Cardiac muscle cell (in vitro differentiated cells and primary cell): Measurements from ENCODE around the gene ARHGEF10L. TPM values are rescaled to one million over a fixed set of nuclear protein-coding genes. Genes with fewer than 3 reads are reported as not detected.

Experiments
- DNase-seq, 2 donors: peaks; one replicate each; pipeline versions ENCODE4 v3.0.0 to v3.0.0-alpha.2; 2010 to 2017; ENCODE audit warnings: low read depth in 1 of 2, low spot score in 1 of 2
- H3K27ac ChIP-seq: fragments of 200-600 bp; sonication (generic); 2 replicates; pipeline ENCODE4 v1.5.1; 2016
- H3K27me3 ChIP-seq: fragments of 200-600 bp; sonication (generic); 2 replicates; pipeline ENCODE4 v1.6.0; 2016; ENCODE audit warnings: control low read depth
- H3K36me3 ChIP-seq: fragments of 200-600 bp; sonication (generic); 2 replicates; pipeline ENCODE4 v1.5.1; 2016; ENCODE audit warnings: control low read depth
- H3K4me1 ChIP-seq: fragments of 200-600 bp; sonication (generic); 2 replicates; pipeline ENCODE4 v1.8.1; 2017; ENCODE audit warnings: low read depth, mild to moderate bottlenecking, mixed run types
- H3K4me3 ChIP-seq: fragments of 200-600 bp; sonication (generic); 2 replicates; pipeline ENCODE4 v1.5.1; 2016; ENCODE audit warnings: mild to moderate bottlenecking
- H3K9me3 ChIP-seq: fragments of 200-600 bp; sonication (generic); 2 replicates; pipeline ENCODE4 v1.5.1; 2017; ENCODE audit warnings: low read depth, mild to moderate bottlenecking, control low read depth
- CTCF ChIP-seq: IDR thresholded peaks from 2 replicates; pipeline ENCODE4 v1.5.1; 2012; ENCODE audit warnings: low read depth, mild to moderate bottlenecking, low read length
- polyA plus RNA-seq: library from polyadenylated mRNA; unstranded; fragments of >200 nt; fragmentation: Nextera tagmentation; extraction: Ambion mirVana; gene quantifications from 2 replicates; pipeline ENCODE4 v1.2.1, GENCODE V29; 2016
- total RNA-seq: library from RNA; depleted of rRNA; stranded (reverse); fragments of >200 nt; gene quantifications from 2 replicates; pipeline ENCODE4 v1.2.3, GENCODE V29; 2016

Gene ARHGEF10L
- total and polyA plus RNA-seq, 2 experiments from 2014 or later: 32.3 to 55.4 TPM

- Histone ChIP-seq H3K4me1 (no peaks in the 10 kb centered on the region), H3K27me3 (no peaks in the 10 kb centered on the region), H3K9me3 (no peaks in the 10 kb centered on the region), H3K27ac (no peak overlapping the region), H3K4me3 (no peak overlapping the region), H3K36me3 (no peaks in the 10 kb centered on the region)
- DNase-seq: no peak
- no peak for TF ChIP-seq CTCF
Measured at GRCh38 chr1:17630986-17631385, 91.5 kb downstream of the ARHGEF10L start.

GRCh38 chr1:17631410-17631809 is 91.9 kb downstream of the ARHGEF10L start:
- no peak for DNase-seq
- Histone ChIP-seq H3K27me3 (no peaks in the 10 kb centered on the region), H3K9me3 (no peaks in the 10 kb centered on the region), H3K4me1 (no peaks in the 10 kb centered on the region), H3K27ac (no peak overlapping the region), H3K4me3 (no peak overlapping the region), H3K36me3 (no peaks in the 10 kb centered on the region)
- TF ChIP-seq CTCF: no peak

GRCh38 chr1:17632106-17632505 is 92.6 kb downstream of the ARHGEF10L start:
- Histone ChIP-seq H3K27me3 (no peaks in the 10 kb centered on the region), H3K4me3 (no peak overlapping the region), H3K9me3 (no peaks in the 10 kb centered on the region), H3K4me1 (no peaks in the 10 kb centered on the region), H3K27ac (no peak overlapping the region), H3K36me3 (no peaks in the 10 kb centered on the region)
- DNase-seq: no peak
- TF ChIP-seq CTCF: no peak

GRCh38 chr1:17632541-17633184 is 93.2 kb downstream of the ARHGEF10L start:
- no peak overlapping the region for H3K27ac ChIP-seq
- H3K9me3 ChIP-seq: no peaks in the 10 kb centered on the region
- peaks cover 1% of the 10 kb centered on the region for H3K36me3 ChIP-seq
- H3K4me3 ChIP-seq: no peak overlapping the region
- no peak for TF ChIP-seq CTCF
- no peaks in the 10 kb centered on the region for H3K27me3 ChIP-seq
- H3K4me1 ChIP-seq: no peaks in the 10 kb centered on the region
- DNase-seq: peak in 1 of 2 donors; percentile 16

- TF ChIP-seq CTCF: no peak
- no peaks in the 10 kb centered on the region for H3K27me3 ChIP-seq
- H3K27ac ChIP-seq: no peak overlapping the region
- no peaks in the 10 kb centered on the region for H3K9me3 ChIP-seq
- no peak for DNase-seq
- H3K4me1 ChIP-seq: no peaks in the 10 kb centered on the region
- peaks cover 4% of the 10 kb centered on the region for H3K36me3 ChIP-seq
- no peak overlapping the region for H3K4me3 ChIP-seq
Measured at GRCh38 chr1:17633654-17634053, 94.2 kb downstream of the ARHGEF10L start.
